Adrenal gland (tissue), 12 donors: ENCODE results near the gene SLC39A7. TPM values are rescaled to one million over a fixed set of nuclear protein-coding genes. Genes with fewer than 3 reads are reported as not detected.
A peak's percentile ranks its signal among the peaks of the same experiment; 100 is the strongest.

Experiments
- DNase-seq, 7 donors: peaks; one replicate each; pipeline ENCODE4 v3.0.0-alpha.2; 2019 to 2020
- H3K27ac ChIP-seq, 5 donors: fragments of 200-600 bp; sonication (generic) in 4 of 5; 1 replicate in 3 of 5; 2 replicates in 2 of 5; pipeline versions ENCODE4 v1.5.1 to v1.8.0; 2016 to 2020; ENCODE audit warnings: mild to moderate bottlenecking in 1 of 5
- H3K27me3 ChIP-seq: fragments of 200-600 bp; 2 replicates; pipeline ENCODE4 v1.8.0; 2021
- H3K36me3 ChIP-seq, 2 donors: fragments of 200-600 bp; replicated peaks in 1 of 2; 1 replicate in 1 of 2; 2 replicates in 1 of 2; pipeline versions ENCODE4 v1.5.1 to v1.8.0; 2018 to 2022
- H3K4me1 ChIP-seq, 2 donors: fragments of 200-600 bp; replicated peaks in 1 of 2; 1 replicate in 1 of 2; 2 replicates in 1 of 2; pipeline versions ENCODE4 v1.5.1 to v1.8.0; 2018 to 2021
- H3K4me3 ChIP-seq, 4 donors: fragments of 200-600 bp; sonication (generic) in 3 of 4; one replicate each; pipeline ENCODE4 v1.5.1; 2016 to 2018
- H3K9me3 ChIP-seq, 3 donors: fragments of 200-600 bp; sonication (generic) in 1 of 3; replicated peaks in 1 of 3; 1 replicate in 2 of 3; 2 replicates in 1 of 3; pipeline versions ENCODE4 v1.5.1 to v1.8.0; 2016 to 2021
- CTCF ChIP-seq, 6 experiments: fragments of 450-650 bp in 4 of 6; fragments of 200-600 bp in 2 of 6; sonication (generic) in 1 of 6; IDR thresholded peaks; 1 replicate in 5 of 6; 2 replicates in 1 of 6; pipeline versions ENCODE4 v1.5.1 to v1.8.0; 2016 to 2021; ENCODE audit warnings: antibody characterized with exemption in 6 of 6, mild to moderate bottlenecking in 2 of 6, moderate library complexity in 1 of 6
- POLR2A ChIP-seq, 2 donors: fragments of 450-650 bp; IDR thresholded peaks; one replicate each; pipeline ENCODE4 v1.6.1; 2017; ENCODE audit warnings: antibody characterized with exemption in 2 of 2, mild to moderate bottlenecking in 2 of 2, moderate library complexity in 1 of 2
- WGBS, 4 donors: extraction: QIAGEN DNeasy Blood & Tissue Kit in 2 of 4; methylation state at CpG; one replicate each; pipeline versions ENCODE4 v1.1.5 to v1.1.7; 2013 to 2017; 5-methylcytosine and 5-hydroxymethylcytosine counted together
- intact Hi-C, 2 donors: fragments of 100-400 bp; cut with DNase I; formaldehyde crosslinking; loops; one replicate each; pipeline versions ENCODE4 v1.14.1 to v1.15.0; 2022 to 2023
- microRNA counts, 2 donors: library from miRNA; unstranded; fragments of <30 nt; microRNA quantifications; one replicate each; lab custom pipeline; 2016
- microRNA-seq, 3 donors: library from miRNA; unstranded; fragments of <30 nt; microRNA quantifications; one replicate each; pipeline ENCODE4, GENCODE V29; 2017 to 2020
- polyA plus RNA-seq, 3 donors: library from polyadenylated mRNA; stranded (reverse); fragments of 200-250 nt in 2 of 3; fragments of 350-450 nt in 1 of 3; fragmentation: Illumina TruSeq in 1 of 3; extraction: RNeasy Lipid Tissue Mini Kit (QIAGEN cat#74804) in 1 of 3; gene quantifications; one replicate each; pipeline ENCODE4 v1.2.3, GENCODE V29; 2013 to 2014
- small RNA-seq, 2 donors: library from RNA; depleted of rRNA; stranded (forward); fragments of <200 nt; gene quantifications; one replicate each; pipeline ENCODE3, GENCODE V24; 2016
- total RNA-seq, 9 donors: library from RNA; depleted of rRNA in 4 of 9; stranded (reverse); fragments of >200 nt in 4 of 9; fragments of 120-200 nt in 1 of 9; fragmentation: NEBNext Ultra II Directional in 1 of 9; extraction: Animal tissue kit (Norgen Biotek cat#: 25700) in 1 of 9; gene quantifications; one replicate each; pipeline versions ENCODE4 v1.1.0 to v1.2.4, GENCODE V29; 2013 to 2023
- donor health status: healthy with polysubstance abuse.
- donor health status: Bipolar disorder and iron deficiency.
- donor health status: DM: yes; HTN: yes; CAD: no.
- donor health status: DM: no; HTN: no; CAD: no.
- donor health status: DM: no; HTN: no; CAD: no.
- donor health status: DM: yes; HTN: yes; CAD: no.

The SLC39A7 gene
- total and polyA plus RNA-seq, 12 donors = 44.4 to 239 (median 111) TPM

GRCh38 chr6:33249732-33250630 lies 49.3 kb downstream of the SLC39A7 start:
- no peaks in the 10 kb centered on the region for H3K36me3 ChIP-seq
- WGBS, 4 donors = 7 to 24% (median 10%) methylated on average over 7 to 15 of the region's 15 CpGs
- TF ChIP-seq CTCF (IDR thresholded peaks at IDR 0.05) (no peak), POLR2A (IDR thresholded peaks at IDR 0.05) (no peak)
- peak in 6 of 7 donors; percentile 46 to 72 (median 51) for DNase-seq
- H3K27ac ChIP-seq = peak overlapping the region; percentile 83 to 96 (median 89)
- H3K27me3 ChIP-seq = no peaks in the 10 kb centered on the region
- intact Hi-C loops = loop anchor here (5.0 to 10.0 kb wide), 5 partner anchors 38 to 235 kb away; partner anchors contain the start of gene RING1 (in 1 of the 2)
- H3K9me3 ChIP-seq = no peaks in the 10 kb centered on the region
- peaks cover 20 to 23% of the 10 kb centered on the region in 2 donors for H3K4me1 ChIP-seq
- H3K4me3 ChIP-seq = peak overlapping the region in 3 of 4 donors; percentile 37 to 63 (median 40)

DNA sequence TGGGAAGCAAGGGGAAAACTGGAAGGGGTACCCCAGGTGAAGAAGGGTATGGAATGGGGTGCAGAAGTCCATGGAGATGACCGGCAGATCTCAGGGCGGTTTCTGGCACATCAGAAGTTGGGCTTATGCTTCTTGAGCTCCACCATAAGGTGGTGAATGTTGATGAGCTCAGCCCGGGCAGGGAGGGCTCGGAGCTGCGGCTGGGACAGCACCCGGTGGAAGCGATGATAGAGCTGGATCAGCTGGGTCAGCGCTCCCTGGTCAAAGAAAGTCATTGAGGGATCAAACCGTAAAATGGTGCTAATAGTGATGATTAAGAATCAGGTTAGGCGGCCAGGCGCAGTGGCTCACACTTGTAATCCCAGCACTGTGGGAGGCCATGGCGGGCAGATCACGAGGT lies 50.1 kb downstream of the SLC39A7 start:
- Histone ChIP-seq H3K27ac (peak overlapping the region; percentile 83 to 96 (median 89)), H3K9me3 (no peaks in the 10 kb centered on the region), H3K27me3 (no peaks in the 10 kb centered on the region), H3K4me3 (no peak overlapping the region), H3K4me1 (peaks cover 20 to 23% of the 10 kb centered on the region in 2 donors), H3K36me3 (no peaks in the 10 kb centered on the region)
- 92 to 98% (median 95%) methylated on average over 13 of the region's 13 CpGs for WGBS, 4 donors
- intact Hi-C loops = no loop called here
- no peak for TF ChIP-seq POLR2A (IDR thresholded peaks at IDR 0.05)
- peak in 1 of 7 donors; percentile 22 for DNase-seq

GRCh38 chr6:33251395-33252012 lies 50.8 kb downstream of the SLC39A7 start:
- intact Hi-C loops = no loop called here
- peak in 1 of 7 donors; percentile 8 for DNase-seq
- H3K27me3 ChIP-seq = no peaks in the 10 kb centered on the region
- peaks cover 20 to 23% of the 10 kb centered on the region in 2 donors for H3K4me1 ChIP-seq
- no peaks in the 10 kb centered on the region for H3K36me3 ChIP-seq
- TF ChIP-seq CTCF (IDR thresholded peaks at IDR 0.05) = no peak
- no peak for TF ChIP-seq POLR2A (IDR thresholded peaks at IDR 0.05)
- no peak overlapping the region for H3K27ac ChIP-seq
- H3K4me3 ChIP-seq = no peak overlapping the region
- H3K9me3 ChIP-seq = no peaks in the 10 kb centered on the region
- WGBS, 4 donors = 80 to 88% (median 86%) methylated on average over 6 of the region's 6 CpGs

DNA sequence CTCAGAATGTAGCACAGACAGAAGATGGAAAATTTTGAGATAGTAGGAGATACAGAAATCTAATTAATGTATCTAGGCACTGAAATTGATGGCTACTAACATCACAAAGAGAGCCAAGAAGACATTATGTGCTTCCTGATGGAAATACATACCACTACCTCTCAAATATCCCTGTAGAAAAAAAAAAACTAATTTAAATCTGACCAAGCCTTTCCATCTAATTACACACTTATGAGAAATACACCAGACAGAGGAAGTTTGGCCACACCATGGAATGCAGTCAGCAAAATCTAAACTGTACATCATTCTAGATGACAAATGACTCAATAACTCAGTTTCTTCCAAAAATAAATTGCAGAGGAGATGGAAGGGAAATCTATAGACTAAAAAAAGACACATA lies 52.1 kb downstream of the SLC39A7 start:
- Histone ChIP-seq H3K4me3 (no peak overlapping the region), H3K27ac (no peak overlapping the region), H3K9me3 (no peaks in the 10 kb centered on the region), H3K4me1 (peaks cover 20 to 23% of the 10 kb centered on the region in 2 donors), H3K27me3 (no peaks in the 10 kb centered on the region), H3K36me3 (peaks cover 0 to 4% of the 10 kb centered on the region in 2 donors)
- intact Hi-C loops = no loop called here
- no peak for DNase-seq
- no peak for TF ChIP-seq POLR2A (IDR thresholded peaks at IDR 0.05)
- no peak for TF ChIP-seq CTCF (IDR thresholded peaks at IDR 0.05)

MicroRNA genes within 50 kb of the gene (microRNA counts, 767-probe panel; counts per million panel counts)
- microRNA hsa-miR-219-1-3p (lab: Ali Mortazavi, UCI) (0 counts per million in 2 donors), microRNA hsa-miR-219-5p (lab: Ali Mortazavi, UCI) (0 counts per million in 2 donors)

Small RNA genes lying within 50 kb of the gene (microRNA-seq; reads per million reads assigned to microRNA genes)
- 2.3 to 4.5 (median 3.1) reads per million in 3 donors for gene MIR219A1

Small RNA genes lying within 50 kb of the gene (small RNA-seq; reads per million reads assigned to genes)
- gene MIR219A1 (1.4 to 2.0 reads per million in 2 donors), gene RNY4P10 (0.12 to 0.25 reads per million in 2 donors)

Other genes with a start within 250 kb of the SLC39A7 start
- gene HLA-DMA, start 247.8 kb upstream of the SLC39A7 start, total RNA-seq = 100 to 1,000 TPM in 5 of 9 donors, 10 to 100 TPM in 3, 1 to 10 TPM in 1; 8.5 to 269 (median 140) TPM
- 100 to 1,000 TPM in 2 of 3 donors, 10 to 100 TPM in 1; 87.5 to 138 (median 108) TPM for gene HLA-DMA, start 247.8 kb upstream of the SLC39A7 start, polyA plus RNA-seq
- 100 to 1,000 TPM; 134 to 196 (median 151) TPM for gene BRD2, start 232.3 kb upstream of the SLC39A7 start, total RNA-seq
- 100 to 1,000 TPM; 127 to 288 (median 152) TPM for gene BRD2, start 232.3 kb upstream of the SLC39A7 start, polyA plus RNA-seq
- 10 to 100 TPM in 6 of 9 donors, 1 to 10 TPM in 2, under 1 TPM in 1; 0.94 to 61.9 (median 23.4) TPM for gene HLA-DOA, start 191.3 kb upstream of the SLC39A7 start, total RNA-seq
- 1 to 10 TPM; 1.6 to 4.2 (median 1.9) TPM for gene HLA-DOA, start 191.3 kb upstream of the SLC39A7 start, polyA plus RNA-seq
- gene HLA-DPA1, start 127.2 kb upstream of the SLC39A7 start, total RNA-seq = 100 to 1,000 TPM in 6 of 9 donors, 10 to 100 TPM in 3; 19.4 to 625 (median 154) TPM
- gene HLA-DPA1, start 127.2 kb upstream of the SLC39A7 start, polyA plus RNA-seq = 100 to 1,000 TPM in 1 of 3 donors, 10 to 100 TPM in 2; 29.2 to 219 (median 31.0) TPM
- gene HLA-DPB1, start 124.9 kb upstream of the SLC39A7 start, total RNA-seq = 100 to 1,000 TPM in 6 of 9 donors, 10 to 100 TPM in 3; 10.8 to 521 (median 249) TPM
- 10 to 100 TPM; 39.9 to 56.4 (median 50.8) TPM for gene HLA-DPB1, start 124.9 kb upstream of the SLC39A7 start, polyA plus RNA-seq
- 1 to 10 TPM in 1 of 9 donors, under 1 TPM in 8; 0.11 to 1.9 (median 0.43) TPM for gene COL11A2, start 8.4 kb upstream of the SLC39A7 start, total RNA-seq
- 1 to 10 TPM in 2 of 3 donors, under 1 TPM in 1; 0.05 to 7.2 (median 1.7) TPM for gene COL11A2, start 8.4 kb upstream of the SLC39A7 start, polyA plus RNA-seq
- 10 to 100 TPM; 15.8 to 63.8 (median 28.1) TPM for gene RXRB, start 202 bp upstream of the SLC39A7 start, total RNA-seq
- gene RXRB, start 202 bp upstream of the SLC39A7 start, polyA plus RNA-seq = 10 to 100 TPM; 24.0 to 75.9 (median 64.2) TPM
- 10 to 100 TPM; 13.4 to 96.3 (median 42.8) TPM for gene HSD17B8, start 3.8 kb downstream of the SLC39A7 start, total RNA-seq
- 10 to 100 TPM; 18.9 to 24.7 (median 22.8) TPM for gene HSD17B8, start 3.8 kb downstream of the SLC39A7 start, polyA plus RNA-seq
- 10 to 100 TPM in 8 of 9 donors, 1 to 10 TPM in 1; 8.5 to 52.2 (median 27.8) TPM for gene RING1, start 7.6 kb downstream of the SLC39A7 start, total RNA-seq
- gene RING1, start 7.6 kb downstream of the SLC39A7 start, polyA plus RNA-seq = 100 to 1,000 TPM in 1 of 3 donors, 10 to 100 TPM in 2; 29.9 to 107 (median 84.5) TPM
- gene VPS52, start 71.0 kb downstream of the SLC39A7 start, total RNA-seq = 10 to 100 TPM; 21.9 to 87.0 (median 61.9) TPM
- gene VPS52, start 71.0 kb downstream of the SLC39A7 start, polyA plus RNA-seq = 100 to 1,000 TPM in 2 of 3 donors, 10 to 100 TPM in 1; 59.9 to 115 (median 106) TPM
- 1,000 to 10,000 TPM; 1,323 to 3,303 (median 2,088) TPM for gene RPS18, start 71.2 kb downstream of the SLC39A7 start, total RNA-seq
- 1,000 to 10,000 TPM; 1,797 to 8,448 (median 4,417) TPM for gene RPS18, start 71.2 kb downstream of the SLC39A7 start, polyA plus RNA-seq
- 10 to 100 TPM in 8 of 9 donors, 1 to 10 TPM in 1; 8.5 to 23.7 (median 16.2) TPM for gene B3GALT4, start 76.3 kb downstream of the SLC39A7 start, total RNA-seq
- 10 to 100 TPM in 2 of 3 donors, 1 to 10 TPM in 1; 2.6 to 11.4 (median 11.0) TPM for gene B3GALT4, start 76.3 kb downstream of the SLC39A7 start, polyA plus RNA-seq
- 100 to 1,000 TPM in 1 of 9 donors, 10 to 100 TPM in 8; 44.0 to 117 (median 53.7) TPM for gene WDR46, start 88.4 kb downstream of the SLC39A7 start, total RNA-seq
- 100 to 1,000 TPM in 2 of 3 donors, 10 to 100 TPM in 1; 48.7 to 139 (median 104) TPM for gene WDR46, start 88.4 kb downstream of the SLC39A7 start, polyA plus RNA-seq
- gene PFDN6, start 88.7 kb downstream of the SLC39A7 start, total RNA-seq = 100 to 1,000 TPM in 2 of 9 donors, 10 to 100 TPM in 6, 1 to 10 TPM in 1; 6.8 to 137 (median 49.8) TPM
- 100 to 1,000 TPM; 180 to 830 (median 713) TPM for gene PFDN6, start 88.7 kb downstream of the SLC39A7 start, polyA plus RNA-seq
- gene RGL2, start 98.1 kb downstream of the SLC39A7 start, total RNA-seq = 100 to 1,000 TPM in 1 of 9 donors, 10 to 100 TPM in 8; 39.1 to 177 (median 84.5) TPM
- 100 to 1,000 TPM in 2 of 3 donors, 10 to 100 TPM in 1; 36.4 to 224 (median 147) TPM for gene RGL2, start 98.1 kb downstream of the SLC39A7 start, polyA plus RNA-seq
- gene TAPBP, start 113.2 kb downstream of the SLC39A7 start, total RNA-seq = 100 to 1,000 TPM in 8 of 9 donors, 10 to 100 TPM in 1; 25.1 to 322 (median 194) TPM
- 100 to 1,000 TPM in 2 of 3 donors, 10 to 100 TPM in 1; 38.7 to 163 (median 107) TPM for gene TAPBP, start 113.2 kb downstream of the SLC39A7 start, polyA plus RNA-seq
- gene ZBTB22, start 116.9 kb downstream of the SLC39A7 start, total RNA-seq = 10 to 100 TPM; 16.2 to 40.3 (median 24.8) TPM
- gene ZBTB22, start 116.9 kb downstream of the SLC39A7 start, polyA plus RNA-seq = 10 to 100 TPM; 13.0 to 17.9 (median 15.4) TPM
- gene DAXX, start 122.1 kb downstream of the SLC39A7 start, total RNA-seq = 100 to 1,000 TPM in 1 of 9 donors, 10 to 100 TPM in 8; 27.5 to 106 (median 44.4) TPM
- gene DAXX, start 122.1 kb downstream of the SLC39A7 start, polyA plus RNA-seq = 10 to 100 TPM; 45.8 to 81.8 (median 49.8) TPM
- 1 to 10 TPM in 7 of 9 donors, under 1 TPM in 1, not detected in 1; 0.60 to 9.5 (median 1.7) TPM for gene KIFC1, start 191.0 kb downstream of the SLC39A7 start, total RNA-seq
- 1 to 10 TPM in 1 of 3 donors, under 1 TPM in 2; 0.74 to 1.4 (median 0.88) TPM for gene KIFC1, start 191.0 kb downstream of the SLC39A7 start, polyA plus RNA-seq
- 100 to 1,000 TPM in 1 of 9 donors, 10 to 100 TPM in 8; 40.1 to 102 (median 64.5) TPM for gene PHF1, start 210.1 kb downstream of the SLC39A7 start, total RNA-seq
- gene PHF1, start 210.1 kb downstream of the SLC39A7 start, polyA plus RNA-seq = 100 to 1,000 TPM in 2 of 3 donors, 10 to 100 TPM in 1; 36.6 to 410 (median 298) TPM
- 100 to 1,000 TPM; 202 to 437 (median 301) TPM for gene CUTA, start 217.2 kb downstream of the SLC39A7 start, total RNA-seq
- 100 to 1,000 TPM; 212 to 370 (median 213) TPM for gene CUTA, start 217.2 kb downstream of the SLC39A7 start, polyA plus RNA-seq
- 10 to 100 TPM in 4 of 9 donors, 1 to 10 TPM in 5; 2.6 to 23.9 (median 9.2) TPM for gene SYNGAP1, start 219.2 kb downstream of the SLC39A7 start, total RNA-seq
- 10 to 100 TPM in 1 of 3 donors, 1 to 10 TPM in 2; 5.0 to 73.5 (median 8.3) TPM for gene SYNGAP1, start 219.2 kb downstream of the SLC39A7 start, polyA plus RNA-seq